Panc1 (cell line): ENCODE data around the gene TAS2R13. TPM values are rescaled to one million over a fixed set of nuclear protein-coding genes. Genes with fewer than 3 reads are reported as not detected.

Source experiments
- ATAC-seq: fragments of 200-7000 bp; cut with Tn5 transposase; 2 replicates; pipeline ENCODE4 v1.9.1; 2020; ENCODE audit warnings: mild to moderate bottlenecking, moderate library complexity
- BruUV-seq: library from RNA; stranded (reverse); fragments of 400-500 nt; replicated peaks from 2 replicates; lab custom pipeline; 2021; lab: Mats Ljungman, UMichigan
- CTCF ChIA-PET: fragments of 300-600 bp; sonication (Branson Sonifier 250); formaldehyde crosslinking; loops from one replicate; lab custom pipeline; 2022; ENCODE audit warnings: antibody characterized with exemption; lab: Charles Lee
- POLR2A ChIA-PET: fragments of 300-600 bp; sonication (Branson Sonifier 250); formaldehyde crosslinking; loops from one replicate; lab custom pipeline; 2022; ENCODE audit warnings: antibody characterized with exemption; lab: Charles Lee
- DNase-seq: peaks from one replicate; pipeline ENCODE4 v3.0.0-alpha.2; 2010; ENCODE audit warnings: low read depth, low spot score
- H3K27ac ChIP-seq: 2 replicates; pipeline ENCODE4 v1.5.1; 2011; ENCODE audit warnings: mild to moderate bottlenecking, low read length, inconsistent platforms
- H3K27me3 ChIP-seq: fragments of 200-500 bp; sonication (Bioruptor generic); 2 replicates; pipeline ENCODE4 v1.6.0; 2014; ENCODE audit warnings: low read length, inconsistent platforms; ENCODE audit not compliant: control insufficient read depth, insufficient read depth
- H3K36me3 ChIP-seq: fragments of 200-500 bp; sonication (Bioruptor generic); 2 replicates; pipeline ENCODE4 v1.5.1; 2014; ENCODE audit warnings: inconsistent platforms, mild to moderate bottlenecking, low read length, moderate library complexity; ENCODE audit not compliant: control insufficient read depth, insufficient read depth
- H3K4me1 ChIP-seq: 2 replicates; pipeline ENCODE4 v1.5.1; 2011; ENCODE audit warnings: inconsistent platforms, mild to moderate bottlenecking, low read length, moderate library complexity; ENCODE audit not compliant: control insufficient read depth, insufficient read depth
- H3K4me3 ChIP-seq, 2 experiments: 2 replicates each; pipeline ENCODE4 v1.5.1; 2011 to 2012; ENCODE audit warnings: low read depth in 2 of 2, low read length in 2 of 2, mild to moderate bottlenecking in 2 of 2, inconsistent platforms in 1 of 2, moderate library complexity in 1 of 2
- H3K9me3 ChIP-seq: fragments of 200-500 bp; sonication (Bioruptor generic); 2 replicates; pipeline ENCODE4 v1.5.1; 2014; ENCODE audit warnings: low read depth, mild to moderate bottlenecking, inconsistent platforms, low read length, moderate library complexity; ENCODE audit not compliant: control insufficient read depth, insufficient read depth
- CTCF ChIP-seq: fragments of 450-650 bp; IDR thresholded peaks from 2 replicates; pipeline ENCODE4 v1.5.1; 2017; ENCODE audit warnings: mild to moderate bottlenecking
- POLR2AphosphoS5 ChIP-seq: IDR thresholded peaks from 2 replicates; pipeline ENCODE4 v1.6.1; 2012; ENCODE audit warnings: mild to moderate bottlenecking, low read depth, low read length, moderate library complexity
- REST ChIP-seq, 2 experiments: IDR thresholded peaks; 2 replicates each; pipeline ENCODE4 v1.6.1; 2011 to 2012; ENCODE audit warnings: low read depth in 2 of 2, control low read depth in 1 of 2, low read length in 1 of 2, mild to moderate bottlenecking in 1 of 2, moderate library complexity in 1 of 2; ENCODE audit not compliant: insufficient read depth in 1 of 2
- SIN3A ChIP-seq: IDR thresholded peaks from 2 replicates; pipeline ENCODE4 v1.6.1; 2012; ENCODE audit warnings: low read depth, mild to moderate bottlenecking, low read length, moderate library complexity, borderline replicate concordance; ENCODE audit not compliant: insufficient read depth
- TCF7L2 ChIP-seq: IDR thresholded peaks from 2 replicates; pipeline ENCODE4 v1.6.1; 2011; ENCODE audit warnings: mild to moderate bottlenecking, low read depth, low read length, inconsistent platforms
- in situ Hi-C: cut with HindIII; loops from 2 replicates; pipeline ENCODE4 v1.10.0; 2016; ENCODE audit warnings: low sequenced_read_pairs, low pct_unique_long_range_greater_than_20kb
- intact Hi-C: fragments of 100-400 bp; cut with micrococcal nuclease; formaldehyde crosslinking; loops from one replicate; pipeline ENCODE4 v1.10.0; 2022; ENCODE audit not compliant: unreplicated experiment
- total RNA-seq: library from RNA; stranded (reverse); gene quantifications from one replicate; pipeline ENCODE4 v1.2.1, GENCODE V29; 2021; ENCODE audit not compliant: unreplicated experiment

Gene TAS2R13
- total RNA-seq, 1 experiment from 2014 or later = 0.39 TPM

GRCh38 chr12:10863512-10864218, 45.7 kb downstream of the TAS2R13 start:
- Histone ChIP-seq H3K36me3 (no peaks in the 10 kb centered on the region), H3K27me3 (no peaks in the 10 kb centered on the region), H3K27ac (no peak overlapping the region), H3K9me3 (no peaks in the 10 kb centered on the region), H3K4me1 (no peaks in the 10 kb centered on the region), H3K4me3 (no peak overlapping the region)
- intact Hi-C loops = no loop called here
- no TSS peak for BruUV-seq
- no peak for DNase-seq
- POLR2A ChIA-PET = no interaction called here
- TF ChIP-seq REST (IDR thresholded peaks at IDR 0.05; ENCODE audit: insufficient read depth in 1 of 2, low read depth in 2 of 2, low read length in 1 of 2) = no peak
- no peak for TF ChIP-seq TCF7L2
- TF ChIP-seq POLR2AphosphoS5 = no peak
- TF ChIP-seq CTCF = no peak
- no peak for TF ChIP-seq SIN3A
- in situ Hi-C loops = no loop called here
- CTCF ChIA-PET = no interaction called here
- no peak for ATAC-seq

- no peaks in the 10 kb centered on the region for H3K27me3 ChIP-seq
- H3K36me3 ChIP-seq = no peaks in the 10 kb centered on the region
- no peak for TF ChIP-seq SIN3A
- no peak for TF ChIP-seq REST (IDR thresholded peaks at IDR 0.05; ENCODE audit: insufficient read depth in 1 of 2, low read depth in 2 of 2, low read length in 1 of 2)
- no peak for TF ChIP-seq CTCF
- no peak for TF ChIP-seq POLR2AphosphoS5
- no peak overlapping the region for H3K4me3 ChIP-seq
- no peaks in the 10 kb centered on the region for H3K9me3 ChIP-seq
- CTCF ChIA-PET = no interaction called here
- no peak for ATAC-seq
- no TSS peak for BruUV-seq
- no peak for DNase-seq
- intact Hi-C loops = no loop called here
- H3K4me1 ChIP-seq = no peaks in the 10 kb centered on the region
- H3K27ac ChIP-seq = no peak overlapping the region
- in situ Hi-C loops = no loop called here
- POLR2A ChIA-PET = no interaction called here
Observed at GRCh38 chr12:10861366-10861765, 48.0 kb downstream of the TAS2R13 start.
